ENCODE results near the gene MRM2.

The MRM2 gene

DNA sequence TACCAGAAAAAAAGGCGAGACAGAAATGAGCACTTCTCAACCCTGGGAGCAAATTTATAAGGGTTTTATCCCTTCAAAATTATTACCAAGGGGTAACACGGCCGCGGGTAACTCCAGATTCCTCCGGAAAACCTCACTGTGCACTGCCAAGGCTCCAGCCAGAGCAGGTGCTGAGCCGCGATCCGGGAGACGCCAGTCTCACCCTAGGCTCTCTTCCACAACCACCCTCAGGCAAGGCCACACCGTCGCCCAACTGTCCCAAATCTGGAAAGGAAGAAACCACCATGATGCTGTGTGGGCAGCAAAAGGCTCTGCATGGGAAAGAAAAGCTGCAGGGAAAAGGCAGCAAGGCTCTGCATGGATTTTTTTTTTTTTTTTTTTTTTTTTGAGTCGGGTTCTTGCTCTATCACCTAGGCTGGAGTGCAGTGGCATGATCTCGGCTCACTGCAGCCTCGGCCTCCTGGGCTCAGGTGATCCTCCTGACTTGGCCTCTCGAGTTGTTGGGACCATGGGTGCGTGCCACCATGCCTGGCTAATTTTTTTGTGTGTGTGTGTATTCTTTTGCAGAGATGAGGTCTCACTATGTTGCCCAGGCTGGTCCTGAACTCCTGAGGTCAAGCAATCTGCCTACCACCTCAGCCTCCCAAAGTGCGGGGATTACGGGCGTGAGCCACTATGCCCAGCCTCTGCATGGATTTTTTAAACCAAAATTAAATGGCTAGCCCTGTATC, 48.3 kb downstream of the MRM2 start:
- ATAC-seq = no peak
- TF ChIP-seq PATZ1 (CRISPR knock-in tag; IDR thresholded peaks at IDR 0.05; ENCODE audit: borderline replicate concordance) = no peak

GRCh38 chr7:2192831-2193534, 49.0 kb downstream of the MRM2 start:
- TF ChIP-seq ARNTL (CRISPR knock-in tag; IDR thresholded peaks at IDR 0.05; ENCODE audit: borderline replicate concordance, low read depth) (no peak), ZNF8 (CRISPR knock-in tag; IDR thresholded peaks at IDR 0.05) (no peak), GLIS3 (CRISPR knock-in tag; IDR thresholded peaks at IDR 0.05) (no peak), ZC3H10 (CRISPR knock-in tag; IDR thresholded peaks at IDR 0.05) (no peak), ZFP3 (CRISPR knock-in tag; IDR thresholded peaks at IDR 0.05) (no peak), ZFP30 (CRISPR knock-in tag; IDR thresholded peaks at IDR 0.05) (no peak), CREB5 (CRISPR knock-in tag; IDR thresholded peaks at IDR 0.05; ENCODE audit: low read depth) (no peak), RARB (CRISPR knock-in tag; IDR thresholded peaks at IDR 0.05) (no peak)
- TF ChIP-seq, protein P1, sequence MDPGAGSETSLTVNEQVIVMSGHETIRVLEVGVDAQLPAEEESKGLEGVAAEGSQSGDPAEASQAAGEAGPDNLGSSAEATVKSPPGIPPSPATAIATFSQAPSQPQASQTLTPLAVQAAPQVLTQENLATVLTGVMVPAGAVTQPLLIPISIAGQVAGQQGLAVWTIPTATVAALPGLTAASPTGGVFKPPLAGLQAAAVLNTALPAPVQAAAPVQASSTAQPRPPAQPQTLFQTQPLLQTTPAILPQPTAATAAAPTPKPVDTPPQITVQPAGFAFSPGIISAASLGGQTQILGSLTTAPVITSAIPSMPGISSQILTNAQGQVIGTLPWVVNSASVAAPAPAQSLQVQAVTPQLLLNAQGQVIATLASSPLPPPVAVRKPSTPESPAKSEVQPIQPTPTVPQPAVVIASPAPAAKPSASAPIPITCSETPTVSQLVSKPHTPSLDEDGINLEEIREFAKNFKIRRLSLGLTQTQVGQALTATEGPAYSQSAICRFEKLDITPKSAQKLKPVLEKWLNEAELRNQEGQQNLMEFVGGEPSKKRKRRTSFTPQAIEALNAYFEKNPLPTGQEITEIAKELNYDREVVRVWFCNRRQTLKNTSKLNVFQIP (CRISPR knock-in tag; IDR thresholded peaks at IDR 0.05; ENCODE audit: borderline replicate concordance, low read depth) = no peak
- TF ChIP-seq, protein P2, sequence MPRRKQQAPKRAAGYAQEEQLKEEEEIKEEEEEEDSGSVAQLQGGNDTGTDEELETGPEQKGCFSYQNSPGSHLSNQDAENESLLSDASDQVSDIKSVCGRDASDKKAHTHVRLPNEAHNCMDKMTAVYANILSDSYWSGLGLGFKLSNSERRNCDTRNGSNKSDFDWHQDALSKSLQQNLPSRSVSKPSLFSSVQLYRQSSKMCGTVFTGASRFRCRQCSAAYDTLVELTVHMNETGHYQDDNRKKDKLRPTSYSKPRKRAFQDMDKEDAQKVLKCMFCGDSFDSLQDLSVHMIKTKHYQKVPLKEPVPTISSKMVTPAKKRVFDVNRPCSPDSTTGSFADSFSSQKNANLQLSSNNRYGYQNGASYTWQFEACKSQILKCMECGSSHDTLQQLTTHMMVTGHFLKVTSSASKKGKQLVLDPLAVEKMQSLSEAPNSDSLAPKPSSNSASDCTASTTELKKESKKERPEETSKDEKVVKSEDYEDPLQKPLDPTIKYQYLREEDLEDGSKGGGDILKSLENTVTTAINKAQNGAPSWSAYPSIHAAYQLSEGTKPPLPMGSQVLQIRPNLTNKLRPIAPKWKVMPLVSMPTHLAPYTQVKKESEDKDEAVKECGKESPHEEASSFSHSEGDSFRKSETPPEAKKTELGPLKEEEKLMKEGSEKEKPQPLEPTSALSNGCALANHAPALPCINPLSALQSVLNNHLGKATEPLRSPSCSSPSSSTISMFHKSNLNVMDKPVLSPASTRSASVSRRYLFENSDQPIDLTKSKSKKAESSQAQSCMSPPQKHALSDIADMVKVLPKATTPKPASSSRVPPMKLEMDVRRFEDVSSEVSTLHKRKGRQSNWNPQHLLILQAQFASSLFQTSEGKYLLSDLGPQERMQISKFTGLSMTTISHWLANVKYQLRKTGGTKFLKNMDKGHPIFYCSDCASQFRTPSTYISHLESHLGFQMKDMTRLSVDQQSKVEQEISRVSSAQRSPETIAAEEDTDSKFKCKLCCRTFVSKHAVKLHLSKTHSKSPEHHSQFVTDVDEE (CRISPR knock-in tag; IDR thresholded peaks at IDR 0.05) = no peak
- no peak for ATAC-seq

DNA sequence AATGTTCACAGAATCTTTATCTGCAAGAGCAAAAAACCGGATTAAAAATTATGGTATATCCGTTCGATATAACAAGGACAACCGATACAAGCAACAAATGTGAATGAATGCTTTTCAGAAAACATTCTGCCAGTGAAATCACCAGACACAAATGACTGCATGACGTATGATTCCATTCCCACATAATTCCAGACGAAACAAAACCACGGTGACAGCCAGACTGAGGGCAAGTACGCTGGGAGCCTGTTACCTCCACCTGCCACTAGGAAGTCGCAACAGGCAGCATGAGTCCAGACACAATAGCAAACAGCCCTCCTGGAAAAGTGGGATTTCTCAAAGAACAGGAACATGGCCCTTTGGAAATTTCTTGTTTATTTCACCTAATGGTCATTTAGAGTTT, 51.0 kb downstream of the MRM2 start:
- no peak for ATAC-seq
- TF ChIP-seq SNAI2 (CRISPR knock-in tag; IDR thresholded peaks at IDR 0.05) = no peak
- no peak for TF ChIP-seq ZFP30 (CRISPR knock-in tag; IDR thresholded peaks at IDR 0.05)
- TF ChIP-seq, protein P3, sequence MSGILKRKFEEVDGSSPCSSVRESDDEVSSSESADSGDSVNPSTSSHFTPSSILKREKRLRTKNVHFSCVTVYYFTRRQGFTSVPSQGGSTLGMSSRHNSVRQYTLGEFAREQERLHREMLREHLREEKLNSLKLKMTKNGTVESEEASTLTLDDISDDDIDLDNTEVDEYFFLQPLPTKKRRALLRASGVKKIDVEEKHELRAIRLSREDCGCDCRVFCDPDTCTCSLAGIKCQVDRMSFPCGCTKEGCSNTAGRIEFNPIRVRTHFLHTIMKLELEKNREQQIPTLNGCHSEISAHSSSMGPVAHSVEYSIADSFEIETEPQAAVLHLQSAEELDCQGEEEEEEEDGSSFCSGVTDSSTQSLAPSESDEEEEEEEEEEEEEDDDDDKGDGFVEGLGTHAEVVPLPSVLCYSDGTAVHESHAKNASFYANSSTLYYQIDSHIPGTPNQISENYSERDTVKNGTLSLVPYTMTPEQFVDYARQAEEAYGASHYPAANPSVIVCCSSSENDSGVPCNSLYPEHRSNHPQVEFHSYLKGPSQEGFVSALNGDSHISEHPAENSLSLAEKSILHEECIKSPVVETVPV (CRISPR knock-in tag; IDR thresholded peaks at IDR 0.05) = no peak
- no peak for TF ChIP-seq ARNTL (CRISPR knock-in tag; IDR thresholded peaks at IDR 0.05; ENCODE audit: borderline replicate concordance, low read depth)
- TF ChIP-seq GLIS3 (CRISPR knock-in tag; IDR thresholded peaks at IDR 0.05) = no peak
- no peak for TF ChIP-seq CREB5 (CRISPR knock-in tag; IDR thresholded peaks at IDR 0.05; ENCODE audit: low read depth)
- no peak for TF ChIP-seq ZNF565 (CRISPR knock-in tag; conservative IDR thresholded peaks at IDR 0.05; ENCODE audit: low read depth)
- TF ChIP-seq BACH2 (CRISPR knock-in tag; IDR thresholded peaks at IDR 0.05; ENCODE audit: borderline replicate concordance) = no peak
- TF ChIP-seq CSDC2 (CRISPR knock-in tag; IDR thresholded peaks at IDR 0.05) = no peak
- no peak for TF ChIP-seq TCF4 (CRISPR knock-in tag; IDR thresholded peaks at IDR 0.05; ENCODE audit: borderline replicate concordance)
- no peak for TF ChIP-seq RARB (CRISPR knock-in tag; IDR thresholded peaks at IDR 0.05)
- TF ChIP-seq OSR1 (CRISPR knock-in tag; IDR thresholded peaks at IDR 0.05) = no peak
- no peak for TF ChIP-seq PATZ1 (CRISPR knock-in tag; IDR thresholded peaks at IDR 0.05; ENCODE audit: borderline replicate concordance)
- no peak for TF ChIP-seq TOX (CRISPR knock-in tag; IDR thresholded peaks at IDR 0.05; ENCODE audit: borderline replicate concordance)
- TF ChIP-seq PPARA (CRISPR knock-in tag; IDR thresholded peaks at IDR 0.05; ENCODE audit: borderline replicate concordance) = no peak
- TF ChIP-seq ZC3H10 (CRISPR knock-in tag; IDR thresholded peaks at IDR 0.05) = no peak
- TF ChIP-seq ZFP3 (CRISPR knock-in tag; IDR thresholded peaks at IDR 0.05) = no peak
